SHP77 (cell line): ENCODE measurements around the gene FANK1.

Experiments used
- DNase-seq, 2 experiments: peaks; one replicate each; lab custom pipeline; 2025; lab: John Stamatoyannopoulos, UW

The FANK1 gene

GRCh38 chr10:125985557-125986240, 89.3 kb downstream of the FANK1 start:
- no peak for DNase-seq

GRCh38 chr10:125989791-125990190, 93.4 kb downstream of the FANK1 start:
- DNase-seq: no peak

- no peak for DNase-seq
Observed at GRCh38 chr10:125990974-125991373, 94.6 kb downstream of the FANK1 start.

GRCh38 chr10:125991392-125991791, 95.0 kb downstream of the FANK1 start:
- no peak for DNase-seq

GRCh38 chr10:125992254-125992653, 95.9 kb downstream of the FANK1 start:
- no peak for DNase-seq

- no peak for DNase-seq
Observed at GRCh38 chr10:125994601-125995000, 98.2 kb downstream of the FANK1 start.

- DNase-seq: no peak
Observed at GRCh38 chr10:125995726-125996304, 99.5 kb downstream of the FANK1 start.

- no peak for DNase-seq
Observed at GRCh38 chr10:125997586-125997985, 101.2 kb downstream of the FANK1 start.

GRCh38 chr10:125999694-126000093, 103.3 kb downstream of the FANK1 start:
- no peak for DNase-seq

GRCh38 chr10:126001576-126001975, 105.2 kb downstream of the FANK1 start:
- DNase-seq: peak in 1 of 2 experiments; percentile 26

- DNase-seq: no peak
Observed at GRCh38 chr10:126004752-126005151, 108.4 kb downstream of the FANK1 start.

GRCh38 chr10:126006264-126006663, 109.9 kb downstream of the FANK1 start:
- no peak for DNase-seq

- DNase-seq: peak in 1 of 2 experiments; percentile 20
Observed at GRCh38 chr10:126006906-126007305, 110.5 kb downstream of the FANK1 start.

- no peak for DNase-seq
Observed at GRCh38 chr10:126009650-126010049, 113.3 kb downstream of the FANK1 start.

- no peak for DNase-seq
Observed at GRCh38 chr10:126011995-126012394, 115.6 kb downstream of the FANK1 start.

- no peak for DNase-seq
Observed at GRCh38 chr10:126012485-126012884, 116.1 kb downstream of the FANK1 start.

- DNase-seq: peak; percentile 92 to 93
Observed at GRCh38 chr10:126013489-126014281, 117.3 kb downstream of the FANK1 start.

GRCh38 chr10:126014309-126014708, 117.9 kb downstream of the FANK1 start:
- DNase-seq: peak; percentile 38 to 76

GRCh38 chr10:126015413-126015812, 119.0 kb downstream of the FANK1 start:
- DNase-seq: no peak

GRCh38 chr10:126016156-126016805, 119.9 kb downstream of the FANK1 start:
- peak in 1 of 2 experiments; percentile 25 for DNase-seq

GRCh38 chr10:126016882-126017281, 120.5 kb downstream of the FANK1 start:
- DNase-seq: no peak

- DNase-seq: no peak
Observed at GRCh38 chr10:126017961-126018560, 121.7 kb downstream of the FANK1 start.
